GM12864 (cell line): Measurements from ENCODE around the gene HAUS1.

Source experiments
- DNase-seq: peaks from one replicate; pipeline ENCODE4 v3.0.0-alpha.2; 2011; ENCODE audit warnings: low read depth
- H3K4me3 ChIP-seq: 2 replicates; pipeline ENCODE4 v1.5.1; 2011; ENCODE audit warnings: mild to moderate bottlenecking, low read depth, low read length, control low read depth
- CTCF ChIP-seq: IDR thresholded peaks from 2 replicates; pipeline ENCODE4 v1.5.1; 2011; ENCODE audit warnings: low read depth, mild to moderate bottlenecking, moderate library complexity, low read length, control low read depth, inconsistent platforms; ENCODE audit errors: missing control alignments

Gene HAUS1

GRCh38 chr18:46062781-46063180, 41.4 kb upstream of the HAUS1 start:
- H3K4me3 ChIP-seq, result no peak overlapping the region
- DNase-seq, result no peak
- TF ChIP-seq CTCF, result no peak

- no peak for TF ChIP-seq CTCF
- no peak overlapping the region for H3K4me3 ChIP-seq
- peak; percentile 13 for DNase-seq
These were observed 36.7 kb upstream of the HAUS1 start for GRCh38 chr18:46067438-46068007.

- DNase-seq, result no peak
- no peak for TF ChIP-seq CTCF
- H3K4me3 ChIP-seq, result no peak overlapping the region
These were observed 35.4 kb upstream of the HAUS1 start for GRCh38 chr18:46068763-46069162.

GRCh38 chr18:46069524-46069923, 34.7 kb upstream of the HAUS1 start:
- DNase-seq, result no peak
- no peak for TF ChIP-seq CTCF
- H3K4me3 ChIP-seq, result no peak overlapping the region

GRCh38 chr18:46070232-46070631, 34.0 kb upstream of the HAUS1 start:
- TF ChIP-seq CTCF, result no peak

GRCh38 chr18:46070815-46071652, 33.2 kb upstream of the HAUS1 start:
- no peak for DNase-seq
- H3K4me3 ChIP-seq, result peak overlapping the region; percentile 17
- no peak for TF ChIP-seq CTCF

More at GRCh38 chr18:46070232-46070631, 34.0 kb upstream of the HAUS1 start:
- DNase-seq, result no peak
- H3K4me3 ChIP-seq, result no peak overlapping the region
